MCF 10A (cell line): ENCODE data around the gene ATOSB. TPM values are rescaled to one million over a fixed set of nuclear protein-coding genes. Genes with fewer than 3 reads are reported as not detected.

Experiments
- BruUV-seq: library from RNA; stranded (reverse); fragments of 400-500 nt; replicated peaks from 2 replicates; lab custom pipeline; 2021; lab: Mats Ljungman, UMichigan
- CTCF ChIA-PET: fragments of 300-600 bp; sonication (Branson Sonifier 250); formaldehyde crosslinking; extraction: SDS; loops from one replicate; lab custom pipeline; 2021; ENCODE audit warnings: antibody characterized with exemption, inconsistent platforms; lab: Yijun Ruan, JAX
- POLR2A ChIA-PET: fragments of 300-600, 350-650 bp; sonication (Branson Sonifier 250); formaldehyde crosslinking; extraction: SDS; loops from one replicate; lab custom pipeline; 2020; ENCODE audit warnings: antibody characterized with exemption, inconsistent platforms; lab: Yijun Ruan, JAX
- DNase-seq: peaks from one replicate; pipeline ENCODE4 v3.0.0-alpha.2; 2018; ENCODE audit not compliant: unreplicated experiment
- H3K27ac Mint-ChIP-seq: one replicate; pipeline ENCODE4 v1.8.0; 2022; ENCODE audit warnings: mild to moderate bottlenecking, low read depth, mixed read lengths; ENCODE audit not compliant: unreplicated experiment
- H3K27me3 Mint-ChIP-seq: one replicate; pipeline ENCODE4 v1.8.0; 2022; ENCODE audit warnings: mixed read lengths; ENCODE audit not compliant: insufficient read depth, unreplicated experiment
- H3K36me3 Mint-ChIP-seq: one replicate; pipeline ENCODE4 v1.8.0; 2022; ENCODE audit warnings: mild to moderate bottlenecking, moderate library complexity, mixed read lengths; ENCODE audit not compliant: insufficient read depth, unreplicated experiment
- H3K4me1 Mint-ChIP-seq: one replicate; pipeline ENCODE4 v1.8.0; 2022; ENCODE audit warnings: mixed read lengths; ENCODE audit not compliant: insufficient read depth, unreplicated experiment
- H3K4me3 Mint-ChIP-seq: one replicate; pipeline ENCODE4 v1.8.0; 2022; ENCODE audit warnings: mild to moderate bottlenecking, moderate library complexity, mixed read lengths; ENCODE audit not compliant: unreplicated experiment
- H3K9me3 Mint-ChIP-seq: one replicate; pipeline ENCODE4 v1.8.0; 2022; ENCODE audit warnings: mixed read lengths; ENCODE audit not compliant: unreplicated experiment
- intact Hi-C: fragments of 100-400 bp; cut with micrococcal nuclease; formaldehyde crosslinking; loops from 2 replicates; pipeline ENCODE4 v1.14.1; 2022
- total RNA-seq: library from RNA; stranded (reverse); gene quantifications from 2 replicates; pipeline ENCODE4 v1.2.3, GENCODE V29; 2022
- TF ChIP-seq, protein P1 (sequence below): fragments of 200-600 bp; IDR thresholded peaks from one replicate; pipeline ENCODE4 v1.8.0; 2022; ENCODE audit warnings: antibody characterized with exemption, mild to moderate bottlenecking; ENCODE audit not compliant: unreplicated experiment

The ATOSB gene
- total RNA-seq, 1 experiment from 2014 or later = 26.0 TPM

DNA sequence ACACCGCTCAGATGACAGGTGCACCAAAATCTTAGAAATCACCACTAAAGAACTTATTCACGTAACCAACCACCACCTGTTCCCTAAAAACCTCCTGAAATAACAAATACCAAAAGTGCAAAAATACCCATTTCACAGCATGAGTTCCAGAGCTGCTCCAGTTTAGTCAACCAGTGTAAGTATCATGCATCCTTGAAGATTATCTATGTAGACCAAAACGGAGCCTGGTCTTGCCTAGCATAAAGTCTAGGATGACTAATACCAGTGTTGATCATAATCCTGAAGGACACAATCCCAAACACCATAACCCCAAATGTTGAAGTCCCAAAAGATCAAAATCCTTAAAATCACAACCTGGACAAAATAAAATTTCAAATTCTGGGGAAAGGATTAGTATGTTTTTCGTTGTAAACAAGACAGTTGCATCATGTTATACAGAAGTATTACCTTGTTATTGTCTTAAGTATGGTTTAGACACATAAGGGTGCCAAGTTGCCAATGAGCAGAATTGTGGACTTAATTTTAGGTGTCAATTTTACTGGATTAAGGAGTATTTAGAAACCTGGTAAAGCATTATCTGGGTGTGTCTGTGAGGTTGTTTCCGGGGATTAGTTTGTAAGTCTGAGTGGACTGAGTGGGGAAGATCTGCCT lies 61.4 kb downstream of the ATOSB start:
- ChIA-PET CTCF (interaction anchor here (1.0 to 1.2 kb wide), 2 partner anchors 8 to 155 kb away, joined by 3 read pairs; no protein-coding TSS in a partner anchor), POLR2A (no interaction called here)
- no peak overlapping the region for H3K4me3 Mint-ChIP-seq
- H3K36me3 Mint-ChIP-seq = peaks cover 85% of the 10 kb centered on the region
- no peaks in the 10 kb centered on the region for H3K9me3 Mint-ChIP-seq
- H3K27ac Mint-ChIP-seq = no peak overlapping the region
- intact Hi-C loops = loop anchor here (5.0 to 10.0 kb wide), 2 partner anchors 60 to 292 kb away; no protein-coding TSS in a partner anchor
- TF ChIP-seq, protein P1, sequence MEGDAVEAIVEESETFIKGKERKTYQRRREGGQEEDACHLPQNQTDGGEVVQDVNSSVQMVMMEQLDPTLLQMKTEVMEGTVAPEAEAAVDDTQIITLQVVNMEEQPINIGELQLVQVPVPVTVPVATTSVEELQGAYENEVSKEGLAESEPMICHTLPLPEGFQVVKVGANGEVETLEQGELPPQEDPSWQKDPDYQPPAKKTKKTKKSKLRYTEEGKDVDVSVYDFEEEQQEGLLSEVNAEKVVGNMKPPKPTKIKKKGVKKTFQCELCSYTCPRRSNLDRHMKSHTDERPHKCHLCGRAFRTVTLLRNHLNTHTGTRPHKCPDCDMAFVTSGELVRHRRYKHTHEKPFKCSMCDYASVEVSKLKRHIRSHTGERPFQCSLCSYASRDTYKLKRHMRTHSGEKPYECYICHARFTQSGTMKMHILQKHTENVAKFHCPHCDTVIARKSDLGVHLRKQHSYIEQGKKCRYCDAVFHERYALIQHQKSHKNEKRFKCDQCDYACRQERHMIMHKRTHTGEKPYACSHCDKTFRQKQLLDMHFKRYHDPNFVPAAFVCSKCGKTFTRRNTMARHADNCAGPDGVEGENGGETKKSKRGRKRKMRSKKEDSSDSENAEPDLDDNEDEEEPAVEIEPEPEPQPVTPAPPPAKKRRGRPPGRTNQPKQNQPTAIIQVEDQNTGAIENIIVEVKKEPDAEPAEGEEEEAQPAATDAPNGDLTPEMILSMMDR = no peak
- H3K4me1 Mint-ChIP-seq = peaks cover 5% of the 10 kb centered on the region
- no peaks in the 10 kb centered on the region for H3K27me3 Mint-ChIP-seq
- DNase-seq = no peak
- BruUV-seq = no TSS peak

Other genes starting within 250 kb of the ATOSB start
- gene PHF24, start 157.6 kb downstream of the ATOSB start, total RNA-seq = not detected in 2 replicates
- gene DNAJB5, start 126.1 kb downstream of the ATOSB start, total RNA-seq = 2.2 and 2.9 TPM in 2 replicates
- gene VCP, start 43.2 kb downstream of the ATOSB start, total RNA-seq = 146 and 156 TPM in 2 replicates
- 20.2 and 21.2 TPM in 2 replicates for gene FANCG, start 35.9 kb downstream of the ATOSB start, total RNA-seq
- 34.8 and 39.2 TPM in 2 replicates for gene PIGO, start 19.3 kb downstream of the ATOSB start, total RNA-seq
- gene STOML2, start 12.7 kb downstream of the ATOSB start, total RNA-seq = 203 and 209 TPM in 2 replicates
- gene UNC13B, start 46.1 kb upstream of the ATOSB start, total RNA-seq = 20.6 and 22.9 TPM in 2 replicates